SKM-1 (cell line): ENCODE data around the gene SFXN2.
"Not testable (repeated sequence)": the region's sequence is repeated elsewhere in the genome, so short reads cannot be mapped to it uniquely, and the experiment has no call there.

ENCODE experiments used
- DNase-seq: peaks from one replicate; lab custom pipeline; 2025; ENCODE audit not compliant: unreplicated experiment; lab: John Stamatoyannopoulos, UW

SFXN2 gene

GRCh38 chr10:102752934-102753664, 38.7 kb downstream of the SFXN2 start:
- DNase-seq: peak; percentile 29

GRCh38 chr10:102753718-102754117, 39.3 kb downstream of the SFXN2 start:
- DNase-seq: no peak

GRCh38 chr10:102757323-102757722, 42.9 kb downstream of the SFXN2 start:
- DNase-seq: no peak

- DNase-seq: no peak
These were observed 44.0 kb downstream of the SFXN2 start for GRCh38 chr10:102758240-102758932.

- DNase-seq: not testable (repeated sequence)
These were observed 44.5 kb downstream of the SFXN2 start for GRCh38 chr10:102758933-102759262.

- DNase-seq: no peak
These were observed 45.2 kb downstream of the SFXN2 start for GRCh38 chr10:102759497-102760210.

- no peak for DNase-seq
These were observed 47.5 kb downstream of the SFXN2 start for GRCh38 chr10:102761981-102762380.

- DNase-seq: no peak
These were observed 48.1 kb downstream of the SFXN2 start for GRCh38 chr10:102762401-102763015.

GRCh38 chr10:102763037-102763607, 48.7 kb downstream of the SFXN2 start:
- no peak for DNase-seq

- no peak for DNase-seq
These were observed 50.2 kb downstream of the SFXN2 start for GRCh38 chr10:102764470-102765161.

- no peak for DNase-seq
These were observed 50.9 kb downstream of the SFXN2 start for GRCh38 chr10:102765336-102765735.

- DNase-seq: no peak
These were observed 53.2 kb downstream of the SFXN2 start for GRCh38 chr10:102767428-102768160.

GRCh38 chr10:102769375-102770107, 55.1 kb downstream of the SFXN2 start:
- no peak for DNase-seq

GRCh38 chr10:102770108-102770482, 55.7 kb downstream of the SFXN2 start:
- DNase-seq: no peak

- no peak for DNase-seq
These were observed 56.4 kb downstream of the SFXN2 start for GRCh38 chr10:102770792-102771191.

- no peak for DNase-seq
These were observed 58.9 kb downstream of the SFXN2 start for GRCh38 chr10:102773320-102773719.

GRCh38 chr10:102773986-102774385, 59.5 kb downstream of the SFXN2 start:
- no peak for DNase-seq

- no peak for DNase-seq
These were observed 60.9 kb downstream of the SFXN2 start for GRCh38 chr10:102775201-102775934.
